GM12878 (cell line): Measurements from ENCODE around the gene SLC1A7. TPM values are rescaled to one million over a fixed set of nuclear protein-coding genes. Genes with fewer than 3 reads are reported as not detected.

Experiments used
- ATAC-seq: fragments of 200-7000 bp; cut with Tn5 transposase; 3 replicates; pipeline ENCODE4 v1.9.1; 2020; ENCODE audit warnings: mild to moderate bottlenecking, moderate library complexity
- BruUV-seq: library from RNA; stranded (reverse); fragments of 400-500 nt; replicated peaks from 2 replicates; lab custom pipeline; 2021; lab: Mats Ljungman, UMichigan
- CTCF ChIA-PET: fragments of 300-600 bp; sonication (Branson Sonifier 250); formaldehyde crosslinking; extraction: SDS; loops from one replicate; lab custom pipeline; 2021; ENCODE audit warnings: inconsistent platforms; lab: Yijun Ruan, JAX
- POLR2A ChIA-PET: fragments of 350-600 bp; formaldehyde crosslinking; extraction: SDS; loops from one replicate; lab custom pipeline; 2021; ENCODE audit warnings: inconsistent platforms; lab: Charles Lee
- RAD21 ChIA-PET: fragments of 300-600 bp; sonication (Branson Sonifier 250); formaldehyde crosslinking; loops from one replicate; lab custom pipeline; 2023; ENCODE audit warnings: antibody characterized with exemption; ENCODE audit not compliant: unreplicated experiment; lab: Charles Lee
- SMC1A ChIA-PET: fragments of 300-600 bp; sonication (Branson Sonifier 250); formaldehyde crosslinking; loops from one replicate; lab custom pipeline; 2023; ENCODE audit not compliant: unreplicated experiment, uncharacterized antibody; lab: Charles Lee
- DNase-seq: peaks from one replicate; pipeline ENCODE4 v3.0.0-alpha.2; 2011; ENCODE audit warnings: low read depth, low spot score
- FAIRE-seq: peaks from 3 replicates; lab custom pipeline; 2011; peaks lifted over from hg19 to GRCh38; lab: Jason Lieb, UNC
- H2AFZ ChIP-seq: 2 replicates; pipeline ENCODE4 v1.6.0; 2011; ENCODE audit warnings: low read depth, low read length, control low read depth; ENCODE audit not compliant: control insufficient read depth
- H3K27ac ChIP-seq: 2 replicates; pipeline ENCODE4 v1.5.1; 2011; ENCODE audit warnings: control low read depth; ENCODE audit not compliant: control insufficient read depth, insufficient read depth
- H3K27me3 ChIP-seq, 2 experiments: replicated peaks in 1 of 2; 2 replicates each; pipeline versions ENCODE4 v1.6.0 to v1.6.1; 2011; ENCODE audit warnings: low read length in 1 of 2; ENCODE audit not compliant: control insufficient read depth in 2 of 2, insufficient read depth in 2 of 2
- H3K36me3 ChIP-seq, 2 experiments: 2 replicates each; pipeline ENCODE4 v1.5.1; 2011; ENCODE audit warnings: low read length in 1 of 2; ENCODE audit not compliant: control insufficient read depth in 2 of 2, insufficient read depth in 2 of 2
- H3K4me1 ChIP-seq: 2 replicates; pipeline ENCODE4 v1.6.1; 2011; ENCODE audit warnings: mild to moderate bottlenecking, low read length, moderate library complexity, mixed read lengths; ENCODE audit not compliant: control insufficient read depth, insufficient read depth
- H3K4me2 ChIP-seq: 2 replicates; pipeline ENCODE4 v1.6.0; 2011; ENCODE audit warnings: control low read depth; ENCODE audit not compliant: control insufficient read depth, insufficient read depth
- H3K4me3 ChIP-seq: fragments of 200-600 bp; sonication (generic); 2 replicates; pipeline ENCODE4 v1.5.1; 2016
- H3K79me2 ChIP-seq: 2 replicates; pipeline ENCODE4 v1.6.0; 2011; ENCODE audit warnings: low read length; ENCODE audit not compliant: control insufficient read depth, insufficient read depth
- H3K9ac ChIP-seq: 2 replicates; pipeline ENCODE4 v1.8.0; 2011; ENCODE audit warnings: low read length, control low read depth, mixed read lengths; ENCODE audit not compliant: control insufficient read depth, insufficient read depth
- H3K9me3 ChIP-seq: replicated peaks from 3 replicates; pipeline ENCODE4 v1.5.1; 2011; ENCODE audit warnings: mild to moderate bottlenecking, low read length; ENCODE audit not compliant: control insufficient read depth, insufficient read depth
- H4K20me1 ChIP-seq: 2 replicates; pipeline ENCODE4 v1.6.0; 2011; ENCODE audit not compliant: control insufficient read depth, insufficient read depth
- CHD4 ChIP-seq: fragments of 200-600 bp; sonication (generic); IDR thresholded peaks from 2 replicates; pipeline ENCODE4 v1.6.1; 2016; ENCODE audit warnings: mild to moderate bottlenecking
- EED ChIP-seq: sonication (generic); IDR thresholded peaks from 2 replicates; pipeline ENCODE4 v1.6.1; 2016; ENCODE audit warnings: antibody characterized with exemption, low read depth
- JUND ChIP-seq: IDR thresholded peaks from 2 replicates; pipeline ENCODE4 v1.6.1; 2012; ENCODE audit warnings: low read depth, mild to moderate bottlenecking, low read length, improper control_type of control experiment, moderate library complexity
- KLF5 ChIP-seq: fragments of 450-650 bp; IDR thresholded peaks from 2 replicates; pipeline ENCODE4 v1.6.1; 2014; ENCODE audit warnings: mild to moderate bottlenecking; ENCODE audit not compliant: partially characterized antibody
- PAX5 ChIP-seq: IDR thresholded peaks from 2 replicates; pipeline ENCODE4 v1.6.1; 2011; ENCODE audit warnings: low read depth, low read length, borderline replicate concordance
- SMC3 ChIP-seq: IDR thresholded peaks from 2 replicates; pipeline ENCODE4 v1.6.1; 2011; ENCODE audit warnings: low read length, improper control_type of control experiment, borderline replicate concordance
- WGBS: methylation state at CpG from one replicate; pipeline ENCODE4 v1.1.6; 2016; ENCODE audit warnings: low lambda C conversion rate; ENCODE audit not compliant: insufficient replicate concordance, insufficient coverage; ENCODE audit errors: missing lambda C conversion rate; 5-methylcytosine and 5-hydroxymethylcytosine counted together
- in situ Hi-C: fragments of 300-500 bp; cut with MboI; formaldehyde crosslinking; loops from 9 replicates; pipeline ENCODE4 v1.14.3; 2018; ENCODE audit warnings: mixed read lengths
- intact Hi-C: fragments of 100-400 bp; cut with micrococcal nuclease; formaldehyde crosslinking; loops from one replicate; pipeline ENCODE4 v1.14.2; 2022; ENCODE audit not compliant: unreplicated experiment
- polyA plus RNA-seq, 11 experiments: library from polyadenylated mRNA; depleted of rRNA in 4 of 11; unstranded in 6 of 11; stranded (reverse) in 5 of 11; fragments of >200 nt; fragmentation: Nextera tagmentation in 4 of 11; fragmentation: Illumina TruSeq in 1 of 11; extraction: Ambion mirVana in 4 of 11; extraction: Trizol in 1 of 11; gene quantifications; 1 replicate in 1 of 11; 2 replicates in 10 of 11; pipeline versions ENCODE4 v1.2.1 to v1.2.3, GENCODE V29; 2011 to 2016; ENCODE audit warnings: inconsistent platforms in 2 of 11, missing spikeins in 2 of 11, low read depth in 1 of 11
- total RNA-seq, 4 experiments: library from RNA; depleted of rRNA in 3 of 4; stranded (reverse); fragments of >200 nt in 3 of 4; fragmentation: Illumina TruSeq in 1 of 4; extraction: Trizol in 1 of 4; gene quantifications; 2 replicates each; pipeline versions ENCODE4 v1.2.1 to v1.2.3, GENCODE V29; 2013 to 2021
- TF ChIP-seq, protein P1 (sequence below): fragments of 450-650 bp; formaldehyde crosslinking; IDR thresholded peaks from 2 replicates; pipeline ENCODE4 v1.5.0; 2022; ENCODE audit warnings: mild to moderate bottlenecking, missing genetic modification characterization
- TF ChIP-seq, protein P2 (sequence below): IDR thresholded peaks from 2 replicates; pipeline ENCODE4 v1.6.1; 2012; ENCODE audit warnings: improper control_type of control experiment, low read depth, low read length; ENCODE audit not compliant: insufficient replicate concordance
- TF ChIP-seq, protein P3 (sequence below): IDR thresholded peaks from 2 replicates; pipeline ENCODE4 v1.6.1; 2012; ENCODE audit warnings: mild to moderate bottlenecking, low read depth, low read length

SLC1A7 gene
- total and polyA plus RNA-seq, 10 of the 15 experiments (the other 5 are each of a cell fraction or from before 2014, with no cell fraction given), result not detected

DNA sequence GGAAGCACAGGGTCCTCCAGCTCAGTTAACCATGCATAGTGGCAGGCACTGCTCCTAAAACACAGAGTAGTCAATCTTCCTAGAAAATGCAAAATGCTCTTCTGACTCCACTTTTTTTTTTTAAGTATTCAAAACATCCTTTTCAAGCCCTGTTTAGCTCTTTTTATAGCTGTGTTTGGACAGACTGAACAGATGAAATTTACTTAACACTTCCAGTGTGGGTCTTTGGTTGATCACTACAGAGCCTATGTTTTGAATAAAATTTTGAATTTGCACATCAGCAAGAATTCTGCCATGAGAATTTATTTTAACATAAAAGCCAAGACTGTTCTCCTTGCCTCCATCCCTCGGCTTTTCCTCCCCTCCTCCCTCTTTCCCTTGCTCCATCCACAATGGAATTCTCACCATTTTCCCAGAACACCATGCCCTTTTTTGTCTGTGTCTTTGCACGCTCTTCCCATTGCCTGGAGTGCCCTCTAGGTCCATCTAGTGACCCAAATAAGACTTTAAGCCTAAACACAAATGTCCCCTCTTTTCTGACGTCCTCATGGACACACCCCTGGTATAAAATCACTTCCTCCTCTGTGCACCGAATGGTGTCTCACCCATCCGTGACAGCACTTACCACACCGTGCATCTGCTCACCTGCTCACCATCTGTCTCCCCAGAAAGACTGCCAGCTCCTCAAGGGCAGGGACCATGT is 30.1 kb upstream of the SLC1A7 start:
- BruUV-seq, result no TSS peak
- ChIA-PET CTCF (interaction anchor here (0.6 to 2.2 kb wide), 4 partner anchors 10 to 910 kb away, joined by 3 to 10 read pairs (median 4); no protein-coding TSS in a partner anchor), POLR2A (no interaction called here), RAD21 (no interaction called here), SMC1A (interaction anchor here (1.1 kb wide), 1 partner anchor 10 kb away, joined by 4 read pairs; no protein-coding TSS in a partner anchor)
- Histone ChIP-seq H3K27me3 (no peaks in the 10 kb centered on the region; a peak in 1 of 4 replicates), H4K20me1 (no peaks in the 10 kb centered on the region), H3K4me3 (no peak overlapping the region), H3K4me1 (no peaks in the 10 kb centered on the region; the same call in 1 of the 2 replicates), H3K9ac (no peak overlapping the region), H3K79me2 (no peaks in the 10 kb centered on the region), H3K9me3 (no peaks in the 10 kb centered on the region), H3K27ac (no peak overlapping the region), H2AFZ (peak overlapping the region; percentile 57), H3K4me2 (no peak overlapping the region), H3K36me3 (no peaks in the 10 kb centered on the region)
- DNase-seq (no peak), ATAC-seq (peak; percentile 97), FAIRE-seq (no peak)
- intact Hi-C loops, result no loop called here
- WGBS, result 0% methylated on average over 5 of the region's 6 CpGs
- in situ Hi-C loops, result no loop called here
- no peak for TF ChIP-seq EED
- no peak for TF ChIP-seq CHD4
- TF ChIP-seq KLF5, result no peak
- TF ChIP-seq, protein P1, sequence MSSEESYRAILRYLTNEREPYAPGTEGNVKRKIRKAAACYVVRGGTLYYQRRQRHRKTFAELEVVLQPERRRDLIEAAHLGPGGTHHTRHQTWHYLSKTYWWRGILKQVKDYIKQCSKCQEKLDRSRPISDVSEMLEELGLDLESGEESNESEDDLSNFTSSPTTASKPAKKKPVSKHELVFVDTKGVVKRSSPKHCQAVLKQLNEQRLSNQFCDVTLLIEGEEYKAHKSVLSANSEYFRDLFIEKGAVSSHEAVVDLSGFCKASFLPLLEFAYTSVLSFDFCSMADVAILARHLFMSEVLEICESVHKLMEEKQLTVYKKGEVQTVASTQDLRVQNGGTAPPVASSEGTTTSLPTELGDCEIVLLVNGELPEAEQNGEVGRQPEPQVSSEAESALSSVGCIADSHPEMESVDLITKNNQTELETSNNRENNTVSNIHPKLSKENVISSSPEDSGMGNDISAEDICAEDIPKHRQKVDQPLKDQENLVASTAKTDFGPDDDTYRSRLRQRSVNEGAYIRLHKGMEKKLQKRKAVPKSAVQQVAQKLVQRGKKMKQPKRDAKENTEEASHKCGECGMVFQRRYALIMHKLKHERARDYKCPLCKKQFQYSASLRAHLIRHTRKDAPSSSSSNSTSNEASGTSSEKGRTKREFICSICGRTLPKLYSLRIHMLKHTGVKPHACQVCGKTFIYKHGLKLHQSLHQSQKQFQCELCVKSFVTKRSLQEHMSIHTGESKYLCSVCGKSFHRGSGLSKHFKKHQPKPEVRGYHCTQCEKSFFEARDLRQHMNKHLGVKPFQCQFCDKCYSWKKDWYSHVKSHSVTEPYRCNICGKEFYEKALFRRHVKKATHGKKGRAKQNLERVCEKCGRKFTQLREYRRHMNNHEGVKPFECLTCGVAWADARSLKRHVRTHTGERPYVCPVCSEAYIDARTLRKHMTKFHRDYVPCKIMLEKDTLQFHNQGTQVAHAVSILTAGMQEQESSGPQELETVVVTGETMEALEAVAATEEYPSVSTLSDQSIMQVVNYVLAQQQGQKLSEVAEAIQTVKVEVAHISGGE (CRISPR knock-in tag), result no peak
- TF ChIP-seq SMC3, result 0 out of 2 replicates have a peak, but pooled peaks have one; percentile 6
- peak; percentile 27; the same call in 1 of the 2 replicates for TF ChIP-seq PAX5
- TF ChIP-seq, protein P2, sequence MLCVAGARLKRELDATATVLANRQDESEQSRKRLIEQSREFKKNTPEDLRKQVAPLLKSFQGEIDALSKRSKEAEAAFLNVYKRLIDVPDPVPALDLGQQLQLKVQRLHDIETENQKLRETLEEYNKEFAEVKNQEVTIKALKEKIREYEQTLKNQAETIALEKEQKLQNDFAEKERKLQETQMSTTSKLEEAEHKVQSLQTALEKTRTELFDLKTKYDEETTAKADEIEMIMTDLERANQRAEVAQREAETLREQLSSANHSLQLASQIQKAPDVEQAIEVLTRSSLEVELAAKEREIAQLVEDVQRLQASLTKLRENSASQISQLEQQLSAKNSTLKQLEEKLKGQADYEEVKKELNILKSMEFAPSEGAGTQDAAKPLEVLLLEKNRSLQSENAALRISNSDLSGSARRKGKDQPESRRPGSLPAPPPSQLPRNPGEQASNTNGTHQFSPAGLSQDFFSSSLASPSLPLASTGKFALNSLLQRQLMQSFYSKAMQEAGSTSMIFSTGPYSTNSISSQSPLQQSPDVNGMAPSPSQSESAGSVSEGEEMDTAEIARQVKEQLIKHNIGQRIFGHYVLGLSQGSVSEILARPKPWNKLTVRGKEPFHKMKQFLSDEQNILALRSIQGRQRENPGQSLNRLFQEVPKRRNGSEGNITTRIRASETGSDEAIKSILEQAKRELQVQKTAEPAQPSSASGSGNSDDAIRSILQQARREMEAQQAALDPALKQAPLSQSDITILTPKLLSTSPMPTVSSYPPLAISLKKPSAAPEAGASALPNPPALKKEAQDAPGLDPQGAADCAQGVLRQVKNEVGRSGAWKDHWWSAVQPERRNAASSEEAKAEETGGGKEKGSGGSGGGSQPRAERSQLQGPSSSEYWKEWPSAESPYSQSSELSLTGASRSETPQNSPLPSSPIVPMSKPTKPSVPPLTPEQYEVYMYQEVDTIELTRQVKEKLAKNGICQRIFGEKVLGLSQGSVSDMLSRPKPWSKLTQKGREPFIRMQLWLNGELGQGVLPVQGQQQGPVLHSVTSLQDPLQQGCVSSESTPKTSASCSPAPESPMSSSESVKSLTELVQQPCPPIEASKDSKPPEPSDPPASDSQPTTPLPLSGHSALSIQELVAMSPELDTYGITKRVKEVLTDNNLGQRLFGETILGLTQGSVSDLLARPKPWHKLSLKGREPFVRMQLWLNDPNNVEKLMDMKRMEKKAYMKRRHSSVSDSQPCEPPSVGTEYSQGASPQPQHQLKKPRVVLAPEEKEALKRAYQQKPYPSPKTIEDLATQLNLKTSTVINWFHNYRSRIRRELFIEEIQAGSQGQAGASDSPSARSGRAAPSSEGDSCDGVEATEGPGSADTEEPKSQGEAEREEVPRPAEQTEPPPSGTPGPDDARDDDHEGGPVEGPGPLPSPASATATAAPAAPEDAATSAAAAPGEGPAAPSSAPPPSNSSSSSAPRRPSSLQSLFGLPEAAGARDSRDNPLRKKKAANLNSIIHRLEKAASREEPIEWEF, result no peak
- no peak for TF ChIP-seq JUND
- TF ChIP-seq, protein P3, sequence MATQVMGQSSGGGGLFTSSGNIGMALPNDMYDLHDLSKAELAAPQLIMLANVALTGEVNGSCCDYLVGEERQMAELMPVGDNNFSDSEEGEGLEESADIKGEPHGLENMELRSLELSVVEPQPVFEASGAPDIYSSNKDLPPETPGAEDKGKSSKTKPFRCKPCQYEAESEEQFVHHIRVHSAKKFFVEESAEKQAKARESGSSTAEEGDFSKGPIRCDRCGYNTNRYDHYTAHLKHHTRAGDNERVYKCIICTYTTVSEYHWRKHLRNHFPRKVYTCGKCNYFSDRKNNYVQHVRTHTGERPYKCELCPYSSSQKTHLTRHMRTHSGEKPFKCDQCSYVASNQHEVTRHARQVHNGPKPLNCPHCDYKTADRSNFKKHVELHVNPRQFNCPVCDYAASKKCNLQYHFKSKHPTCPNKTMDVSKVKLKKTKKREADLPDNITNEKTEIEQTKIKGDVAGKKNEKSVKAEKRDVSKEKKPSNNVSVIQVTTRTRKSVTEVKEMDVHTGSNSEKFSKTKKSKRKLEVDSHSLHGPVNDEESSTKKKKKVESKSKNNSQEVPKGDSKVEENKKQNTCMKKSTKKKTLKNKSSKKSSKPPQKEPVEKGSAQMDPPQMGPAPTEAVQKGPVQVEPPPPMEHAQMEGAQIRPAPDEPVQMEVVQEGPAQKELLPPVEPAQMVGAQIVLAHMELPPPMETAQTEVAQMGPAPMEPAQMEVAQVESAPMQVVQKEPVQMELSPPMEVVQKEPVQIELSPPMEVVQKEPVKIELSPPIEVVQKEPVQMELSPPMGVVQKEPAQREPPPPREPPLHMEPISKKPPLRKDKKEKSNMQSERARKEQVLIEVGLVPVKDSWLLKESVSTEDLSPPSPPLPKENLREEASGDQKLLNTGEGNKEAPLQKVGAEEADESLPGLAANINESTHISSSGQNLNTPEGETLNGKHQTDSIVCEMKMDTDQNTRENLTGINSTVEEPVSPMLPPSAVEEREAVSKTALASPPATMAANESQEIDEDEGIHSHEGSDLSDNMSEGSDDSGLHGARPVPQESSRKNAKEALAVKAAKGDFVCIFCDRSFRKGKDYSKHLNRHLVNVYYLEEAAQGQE, result no peak
